Stimulated activated CD8-positive, alpha-beta memory T cell treated with anti-CD3 and anti-CD28 coated beads, Interleukin-15, amount 100 ng/mL, for 48 hours (primary cell): ENCODE measurements around the gene SLX9.

Experiments used
- DNase-seq, 2 donors: peaks; one replicate each; pipeline ENCODE4 v3.0.0-alpha.2; 2020; ENCODE audit warnings: low read depth in 2 of 2

The SLX9 gene

GRCh38 chr21:44947111-44947929, 7.5 kb downstream of the SLX9 start:
- no peak for DNase-seq

GRCh38 chr21:44947930-44948331, 8.1 kb downstream of the SLX9 start:
- DNase-seq, result no peak

GRCh38 chr21:44948426-44949120, 8.7 kb downstream of the SLX9 start:
- DNase-seq, result no peak

DNA sequence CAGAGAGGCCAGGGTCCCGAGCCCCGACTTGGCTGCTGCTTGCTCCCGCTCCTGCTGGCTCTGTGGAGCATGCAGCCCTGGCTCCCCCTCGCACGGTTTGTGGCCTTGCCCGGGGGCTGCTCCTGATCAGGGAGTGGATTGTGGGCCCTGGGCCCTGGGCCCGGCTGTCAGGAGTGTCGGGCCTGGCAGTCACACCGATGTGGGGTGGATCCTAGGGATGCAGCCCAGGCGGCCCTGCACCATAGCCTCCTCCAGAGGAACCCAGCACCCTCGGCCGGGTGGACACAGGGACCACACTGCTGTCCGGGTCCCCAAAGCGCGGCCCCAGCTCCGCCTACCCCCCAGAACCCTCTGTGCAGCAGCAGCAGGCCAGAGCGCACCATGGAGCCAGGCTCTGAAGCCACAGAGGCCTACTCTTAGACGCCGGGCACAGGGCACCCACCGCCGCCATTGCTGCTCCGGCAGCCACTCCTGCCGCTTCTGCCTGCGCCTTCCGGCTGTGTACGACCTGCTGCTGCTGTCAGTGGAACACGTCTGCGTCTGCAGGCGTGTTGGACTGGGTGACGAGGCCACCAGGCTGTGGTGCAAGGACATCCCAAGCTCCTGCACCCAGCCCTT, 9.4 kb downstream of the SLX9 start:
- no peak for DNase-seq

DNA sequence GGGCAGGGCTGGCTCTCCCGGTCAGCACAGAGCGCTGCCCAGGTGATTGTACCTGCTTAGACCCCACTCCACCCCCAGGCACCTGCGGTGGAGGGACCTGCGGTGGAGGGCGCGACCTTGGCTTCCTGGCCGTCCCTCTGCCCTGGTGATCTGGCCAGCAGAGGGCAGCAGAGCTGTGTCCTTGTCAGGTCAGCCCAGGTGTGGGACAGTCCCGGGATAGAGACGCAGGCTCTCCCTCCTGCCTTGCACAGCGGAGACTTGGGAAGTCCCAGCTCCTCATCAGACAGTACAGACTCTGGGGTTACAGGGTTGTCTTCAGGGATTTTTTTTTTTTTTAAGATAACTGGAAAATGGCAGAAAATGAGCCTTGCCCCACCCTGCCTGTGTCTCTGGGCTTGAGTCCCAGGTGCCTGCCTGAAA, 10.0 kb downstream of the SLX9 start:
- DNase-seq, result peak in 1 of 2 donors; percentile 53

GRCh38 chr21:44950351-44950750, 10.5 kb downstream of the SLX9 start:
- no peak for DNase-seq

DNA sequence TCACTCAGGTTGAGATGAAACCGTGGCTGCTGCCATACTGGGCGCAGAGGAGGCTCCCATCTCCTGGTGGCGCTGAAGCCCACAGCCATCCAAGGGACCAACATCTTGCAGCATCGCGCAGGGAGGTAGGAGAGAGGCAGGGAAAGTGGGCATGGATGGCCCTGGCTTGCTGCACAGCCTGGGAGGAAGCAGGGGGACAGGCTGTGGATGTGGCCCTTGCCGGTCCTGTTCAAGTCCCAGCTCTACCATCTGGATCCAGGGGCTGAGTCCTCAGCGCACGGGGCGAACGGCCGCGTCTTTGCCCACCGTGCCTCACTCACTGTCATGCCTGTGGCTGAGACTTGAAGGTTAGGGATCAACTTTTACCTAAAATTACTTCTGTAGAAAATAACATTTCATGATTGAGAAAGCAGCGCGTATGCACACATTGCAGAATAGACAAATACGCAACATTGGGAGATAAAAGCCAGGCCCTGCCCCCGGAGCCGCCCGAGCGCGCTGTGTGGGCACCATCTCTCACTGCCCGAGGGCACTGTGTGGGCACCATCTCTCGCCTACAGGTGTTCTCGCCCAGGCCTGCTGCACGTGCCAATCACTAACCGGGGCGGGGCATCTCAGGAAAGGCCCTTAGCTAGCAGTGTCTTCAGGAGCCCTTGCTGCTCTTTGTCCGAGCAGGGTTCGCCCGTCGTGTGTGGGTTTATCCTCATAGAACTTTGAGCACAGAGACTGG, 11.5 kb downstream of the SLX9 start:
- no peak for DNase-seq

DNA sequence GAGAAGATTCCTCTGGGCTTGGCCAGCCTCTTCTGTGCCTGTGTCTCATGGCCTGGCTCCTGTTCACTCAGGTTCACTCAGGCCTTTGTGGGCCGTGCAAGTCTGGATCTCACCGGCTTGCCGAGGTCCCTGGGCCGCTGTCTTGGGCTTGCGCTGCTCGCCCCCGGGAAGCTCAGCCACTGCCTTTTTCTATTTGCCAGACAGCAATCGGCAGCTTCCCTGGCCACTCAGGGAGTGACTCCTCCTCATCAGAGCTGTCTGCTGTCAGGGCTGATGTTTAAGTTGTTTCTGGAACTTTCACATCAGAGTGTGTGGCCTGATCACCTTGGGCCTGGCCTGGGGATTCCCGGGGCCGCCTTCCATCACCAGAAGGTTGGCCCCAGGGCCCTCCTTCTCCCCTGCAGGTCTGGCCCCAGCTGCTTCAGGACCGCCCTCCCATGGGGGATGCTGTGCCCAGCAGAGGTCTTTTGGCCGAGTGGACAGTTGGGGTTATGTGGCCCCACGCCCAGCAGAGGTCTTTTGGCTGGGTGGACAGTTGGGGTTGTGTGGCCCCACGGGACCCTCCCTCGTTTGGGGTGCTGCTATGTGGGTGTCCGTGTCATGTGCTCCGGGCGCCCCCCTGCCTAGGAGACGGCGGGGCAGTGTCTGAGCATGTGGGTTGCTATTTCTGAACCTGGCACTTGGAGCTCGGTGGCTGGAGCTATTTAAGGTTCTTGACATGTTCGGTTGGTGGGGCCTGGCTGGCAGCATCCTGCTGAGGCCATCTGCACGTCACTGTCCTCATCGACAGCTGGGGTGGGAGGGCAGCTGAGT, 12.5 kb downstream of the SLX9 start:
- DNase-seq, result no peak

GRCh38 chr21:44952929-44953627, 13.2 kb downstream of the SLX9 start:
- no peak for DNase-seq

GRCh38 chr21:44953628-44954021, 13.8 kb downstream of the SLX9 start:
- no peak for DNase-seq

- no peak for DNase-seq
These were observed 14.5 kb downstream of the SLX9 start for GRCh38 chr21:44954281-44954771.

GRCh38 chr21:44955141-44955797, 15.4 kb downstream of the SLX9 start:
- no peak for DNase-seq

DNA sequence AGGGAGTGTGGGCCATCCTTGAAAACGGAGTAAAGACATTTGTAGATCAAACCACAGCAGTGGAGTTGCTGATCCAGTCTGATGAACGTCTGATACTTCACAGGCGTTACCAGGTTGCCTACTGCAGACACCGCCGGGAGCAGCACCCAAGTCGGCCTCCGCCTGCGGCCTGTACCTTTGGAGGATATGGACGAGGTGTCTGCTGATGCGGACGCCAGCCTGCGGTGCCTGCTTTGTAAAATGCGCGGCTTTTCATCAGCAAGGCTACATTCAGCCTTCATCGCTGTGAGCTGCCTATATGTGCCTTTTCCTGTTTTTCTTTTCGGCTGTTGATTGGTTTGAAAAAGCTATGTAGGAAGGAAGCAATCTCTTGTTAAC, 16.0 kb downstream of the SLX9 start:
- no peak for DNase-seq

DNA sequence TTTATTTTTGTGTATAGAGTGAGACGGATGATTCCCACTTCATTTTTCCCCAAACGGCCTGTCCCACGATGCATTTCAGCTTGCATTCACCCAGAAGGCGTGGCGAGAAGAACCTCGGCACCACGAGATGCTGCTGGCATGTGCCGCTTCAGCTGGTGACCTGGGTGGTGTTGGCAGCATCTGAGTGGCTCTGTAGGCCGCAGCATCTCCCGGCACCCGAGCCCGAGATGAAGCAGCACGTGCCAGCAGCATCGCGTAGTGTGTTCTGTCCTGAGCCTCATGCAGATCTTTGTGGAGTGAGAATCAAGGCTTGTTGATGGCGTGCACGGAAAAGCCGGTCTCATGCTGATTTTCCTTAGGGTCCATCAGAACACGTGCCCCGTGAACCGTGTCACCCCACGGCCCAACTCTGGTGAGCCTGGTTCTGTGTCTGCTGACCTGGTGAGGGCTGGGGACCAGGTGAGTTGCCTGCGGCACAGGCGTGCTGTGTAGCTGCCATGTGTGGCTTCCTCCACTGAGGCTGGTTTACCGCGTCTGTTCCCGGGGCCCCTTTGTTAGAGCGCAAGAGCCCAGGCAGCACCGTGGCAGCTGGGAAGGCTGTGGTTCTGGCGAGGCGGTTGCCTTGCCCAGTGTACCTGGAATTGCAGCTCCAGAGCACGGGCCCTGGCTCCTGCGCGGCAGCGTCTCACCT, 16.7 kb downstream of the SLX9 start:
- DNase-seq, result no peak

DNA sequence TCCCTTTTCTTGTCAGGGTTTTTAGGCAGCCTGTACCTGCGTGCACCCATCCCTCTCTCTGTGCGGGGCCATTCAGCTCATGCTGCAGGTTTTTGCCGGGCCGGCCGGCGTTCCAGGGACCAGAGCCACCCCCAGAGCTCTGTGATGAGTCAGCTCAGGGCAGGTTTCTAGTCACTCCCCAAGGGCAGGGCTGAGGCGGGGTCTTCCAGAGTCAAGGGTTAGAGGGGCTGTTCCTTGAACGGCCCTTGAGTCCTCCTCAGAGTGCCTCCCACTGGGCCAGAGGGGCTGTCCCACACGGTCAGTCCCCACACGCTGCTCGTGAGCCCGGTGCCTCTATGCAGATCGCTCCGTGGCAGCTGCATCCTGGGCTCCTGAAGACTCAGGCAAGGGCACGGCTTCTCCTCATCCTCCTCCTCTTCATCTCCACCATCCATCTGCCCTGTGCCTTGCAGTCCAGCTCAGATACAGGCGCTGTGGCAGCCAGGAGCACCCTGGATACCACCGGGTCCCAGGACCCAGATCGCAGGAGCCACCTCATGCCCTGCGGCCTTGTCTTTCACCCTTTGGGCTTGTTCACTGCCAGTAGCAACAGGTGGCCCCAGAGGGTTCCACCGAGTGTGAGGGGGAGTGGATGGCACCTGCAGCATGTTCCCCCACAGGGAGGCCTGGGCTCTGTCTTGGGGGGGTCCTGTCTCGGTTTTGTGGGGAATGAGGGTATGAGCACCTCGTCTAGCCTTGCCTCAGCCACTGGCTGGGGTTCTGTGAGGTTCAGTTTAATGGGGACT, 17.4 kb downstream of the SLX9 start:
- DNase-seq, result no peak

- DNase-seq, result no peak
These were observed 18.1 kb downstream of the SLX9 start for GRCh38 chr21:44957901-44958451.

DNA sequence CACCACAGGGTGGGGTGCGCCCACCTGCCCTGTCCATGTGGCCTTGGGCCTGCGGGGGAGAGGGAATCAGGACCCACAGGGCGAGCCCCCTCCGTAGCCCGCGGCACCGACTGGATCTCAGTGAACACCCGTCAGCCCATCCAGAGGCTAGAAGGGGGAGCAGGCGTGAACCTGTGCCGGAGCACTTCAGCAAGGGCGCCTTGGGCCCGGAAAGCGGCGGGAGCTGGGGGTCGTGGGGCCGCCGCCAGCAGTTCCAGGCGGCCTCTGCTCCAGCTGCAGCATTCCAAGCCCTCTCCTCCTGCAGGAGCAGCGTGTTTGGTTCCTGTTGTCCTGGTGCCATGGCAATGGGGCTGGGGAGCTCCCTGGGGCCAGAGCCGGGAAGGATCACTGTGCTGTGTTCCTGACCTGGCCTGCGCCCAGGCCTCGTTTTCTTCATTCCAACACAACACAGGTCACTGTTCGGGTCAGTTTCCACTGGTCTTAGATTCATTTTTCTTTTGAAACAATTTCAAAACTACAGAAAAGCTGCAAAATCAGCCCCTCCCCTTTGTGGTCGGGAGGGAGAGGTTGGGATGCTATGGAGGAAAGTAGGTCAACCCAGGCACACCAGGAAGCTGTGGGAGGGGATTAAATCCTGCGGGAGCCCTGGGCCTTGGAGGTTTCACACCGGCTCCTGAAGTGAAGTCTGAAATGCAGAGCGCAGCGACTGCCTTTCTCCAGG, 18.8 kb downstream of the SLX9 start:
- no peak for DNase-seq
